WERI-Rb-1 (cell line): ENCODE results near the gene SET.

ENCODE experiments used
- DNase-seq: peaks from one replicate; pipeline ENCODE4 v3.0.0-alpha.2; 2020
- H3K27ac ChIP-seq: fragments of 250-450 bp; sonication (Bioruptor Pico); 2 replicates; pipeline ENCODE4 v1.5.1; 2020; ENCODE audit warnings: mild to moderate bottlenecking, moderate library complexity
- H3K27me3 ChIP-seq: fragments of 250-450 bp; sonication (Bioruptor Pico); 2 replicates; pipeline ENCODE4 v1.5.1; 2021; ENCODE audit warnings: mild to moderate bottlenecking, low read depth, moderate library complexity; ENCODE audit not compliant: insufficient read depth, severe bottlenecking
- H3K36me3 ChIP-seq: fragments of 250-450 bp; sonication (Bioruptor Pico); 2 replicates; pipeline ENCODE4 v1.5.1; 2020; ENCODE audit warnings: mild to moderate bottlenecking, moderate library complexity
- H3K4me3 ChIP-seq: 2 replicates; pipeline ENCODE4 v1.5.1; 2011; ENCODE audit warnings: low read depth, mild to moderate bottlenecking, control low read depth, low read length
- H3K9me3 ChIP-seq: fragments of 250-450 bp; sonication (Bioruptor Pico); 2 replicates; pipeline ENCODE4 v1.5.1; 2021; ENCODE audit warnings: mild to moderate bottlenecking, moderate library complexity; ENCODE audit not compliant: severe bottlenecking
- CTCF ChIP-seq: IDR thresholded peaks from 2 replicates; pipeline ENCODE4 v1.5.1; 2011; ENCODE audit warnings: low read depth, mild to moderate bottlenecking, control low read depth, inconsistent platforms, low read length

The SET gene

GRCh38 chr9:128702445-128702948 lies 13.5 kb downstream of the SET start, which contains the start of gene PKN3:
TSS of gene PKN3 (plus strand) at chr9:128702503. CDS start at chr9:128702916, 413 bp downstream.
- no peaks in the 10 kb centered on the region for H3K27me3 ChIP-seq
- peak; percentile 95 for TF ChIP-seq CTCF
- H3K9me3 ChIP-seq: no peaks in the 10 kb centered on the region
- peak within 1 kb of the TSS; percentile 83 for H3K4me3 ChIP-seq
- peaks cover 31% of the 10 kb centered on the region for H3K36me3 ChIP-seq
- DNase-seq: peak; percentile 96
- H3K27ac ChIP-seq: peak within 1 kb of the TSS; percentile 92

GRCh38 chr9:128702949-128703615 lies 14.1 kb downstream of the SET start:
- DNase-seq: peak; percentile 77
- Histone ChIP-seq H3K4me3 (peak overlapping the region; percentile 83), H3K27ac (peak overlapping the region; percentile 92), H3K27me3 (no peaks in the 10 kb centered on the region), H3K36me3 (peaks cover 35% of the 10 kb centered on the region), H3K9me3 (no peaks in the 10 kb centered on the region)
- TF ChIP-seq CTCF: no peak

- Histone ChIP-seq H3K9me3 (no peaks in the 10 kb centered on the region), H3K4me3 (peak overlapping the region; percentile 83), H3K36me3 (peaks cover 39% of the 10 kb centered on the region), H3K27ac (peak overlapping the region; percentile 92), H3K27me3 (no peaks in the 10 kb centered on the region)
- DNase-seq: no peak
- no peak for TF ChIP-seq CTCF
Measured at GRCh38 chr9:128703616-128704355, 14.8 kb downstream of the SET start.

- Histone ChIP-seq H3K27ac (no peak overlapping the region), H3K4me3 (no peak overlapping the region), H3K9me3 (no peaks in the 10 kb centered on the region), H3K36me3 (peaks cover 41% of the 10 kb centered on the region), H3K27me3 (no peaks in the 10 kb centered on the region)
- DNase-seq: no peak
- TF ChIP-seq CTCF: no peak
Measured at GRCh38 chr9:128704356-128704670, 15.3 kb downstream of the SET start.

GRCh38 chr9:128705051-128705965 lies 16.3 kb downstream of the SET start:
- Histone ChIP-seq H3K27ac (no peak overlapping the region), H3K36me3 (peaks cover 45% of the 10 kb centered on the region), H3K9me3 (no peaks in the 10 kb centered on the region), H3K4me3 (no peak overlapping the region), H3K27me3 (no peaks in the 10 kb centered on the region)
- DNase-seq: no peak
- no peak for TF ChIP-seq CTCF
